ENCODE results near the gene SUPT6H. TPM values are rescaled to one million over a fixed set of nuclear protein-coding genes. Genes with fewer than 3 reads are reported as not detected.
A peak's percentile ranks its signal among the peaks of the same experiment; 100 is the strongest.
"Not testable (repeated sequence)": the region's sequence is repeated elsewhere in the genome, so short reads cannot be mapped to it uniquely, and the experiment has no call there.

The SUPT6H gene
- polyA plus RNA-seq, 6 donors from 2014 or later: 4.6 to 19.5 (median 7.4) TPM

DNA sequence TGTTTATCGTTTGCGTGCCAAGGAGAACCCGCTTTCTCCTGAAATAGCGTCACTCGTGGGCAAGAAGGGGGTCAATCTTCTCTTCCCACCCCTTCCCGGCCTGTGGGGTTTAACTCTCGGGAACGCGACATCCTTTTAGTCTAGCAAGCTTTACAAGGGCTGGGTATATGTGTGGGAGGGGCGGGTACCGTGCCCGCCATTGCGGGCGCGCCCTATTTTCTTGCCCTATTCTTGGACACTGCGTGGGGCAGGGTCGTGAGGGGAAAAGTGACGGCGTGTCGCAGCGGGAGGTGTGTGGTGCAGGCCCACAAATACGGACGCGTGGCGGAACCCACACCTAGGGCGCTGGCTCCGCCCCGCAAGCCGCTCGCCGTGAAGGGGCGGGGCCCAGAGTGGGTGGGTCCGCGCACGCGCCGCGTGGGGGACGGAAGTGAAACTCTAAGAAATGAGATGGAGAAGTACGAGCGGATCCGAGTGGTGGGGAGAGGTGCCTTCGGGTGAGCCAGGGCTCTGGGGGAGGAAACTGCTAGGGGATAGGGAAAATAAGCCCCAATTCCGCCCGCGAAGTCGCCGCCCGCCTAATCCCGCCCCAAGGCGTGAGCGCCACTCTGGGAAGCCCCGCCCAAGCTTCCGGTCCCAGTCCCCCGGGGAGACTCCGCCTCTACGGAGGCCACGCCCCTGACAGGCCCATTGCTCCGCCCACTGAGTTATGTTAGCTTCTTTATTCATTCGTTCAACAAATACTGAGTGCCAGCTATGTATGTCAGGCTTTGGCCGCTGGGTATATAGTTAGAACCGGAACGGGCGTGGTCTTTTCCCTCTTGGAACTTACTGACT lies 66.6 kb downstream of the SUPT6H start, which contains the start of gene NEK8:
Gene NEK8 (plus strand): TSS at position 425 of the 837 bp plus-strand sequence. CDS start 26 bp downstream, at position 451.
- ATAC-seq (ENCODE audit: low read depth in 2 of 2) (peak; percentile 62 to 64), DNase-seq (peak; percentile 99)
- Mint-ChIP-seq H3K9me3 (no peaks in the 10 kb centered on the region), H3K36me3 (peaks cover 6 to 10% of the 10 kb centered on the region in 2 donors), H3K27me3 (no peaks in the 10 kb centered on the region), H3K4me1 (peaks cover 55 to 61% (median 57%) of the 10 kb centered on the region in 3 donors), H3K4me3 (peak within 1 kb of the TSS; percentile 95 to 100 (median 97)), H3K27ac (peak within 1 kb of the TSS; percentile 99 to 100 (median 100))

DNA sequence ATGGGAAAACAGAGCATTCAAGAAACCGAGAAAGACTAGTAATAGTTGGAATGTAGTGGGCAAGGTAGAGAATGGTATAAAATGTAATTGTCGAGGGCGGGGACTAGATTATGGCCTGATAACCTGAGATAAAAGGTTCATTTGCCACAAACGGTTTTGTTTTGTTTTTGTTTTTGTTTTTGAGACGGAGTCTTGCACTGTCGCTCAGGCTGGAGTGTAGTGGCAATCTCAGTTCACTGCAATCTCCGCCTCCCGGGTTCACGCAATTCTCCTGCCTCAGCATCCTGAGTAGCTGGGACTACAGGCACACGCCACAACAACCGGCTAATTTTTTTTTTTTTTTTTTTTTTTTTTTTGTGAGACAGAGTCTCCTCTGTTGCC lies 67.9 kb downstream of the SUPT6H start:
- peaks cover 47 to 62% (median 62%) of the 10 kb centered on the region in 3 donors for H3K4me1 Mint-ChIP-seq
- H3K9me3 Mint-ChIP-seq: no peaks in the 10 kb centered on the region
- H3K36me3 Mint-ChIP-seq: no peaks in the 10 kb centered on the region
- no peak for DNase-seq
- ATAC-seq (ENCODE audit: low read depth in 2 of 2): no peak
- peak overlapping the region in 5 of 8 donors; percentile 18 to 100 (median 97) for H3K4me3 Mint-ChIP-seq
- peak overlapping the region in 5 of 6 donors; percentile 17 to 100 (median 82) for H3K27ac Mint-ChIP-seq
- no peaks in the 10 kb centered on the region for H3K27me3 Mint-ChIP-seq

DNA sequence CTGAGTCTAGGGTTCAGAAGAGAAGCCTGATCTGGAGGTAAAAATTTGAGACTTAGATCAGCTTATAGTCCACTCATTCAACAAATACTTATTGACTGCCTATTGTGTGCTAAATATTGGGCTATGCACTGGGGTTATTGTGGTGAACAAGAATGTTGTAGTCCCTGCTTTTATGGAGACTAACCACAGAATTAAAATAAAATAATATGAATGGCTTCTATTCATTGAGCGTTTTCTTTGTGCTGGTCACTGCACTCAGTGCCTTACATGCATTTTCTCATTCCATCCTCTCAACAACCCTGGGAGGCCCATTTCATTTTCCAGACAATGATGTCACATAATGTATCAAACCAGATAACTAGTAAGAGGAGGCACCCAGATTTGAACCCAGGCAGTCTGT lies 71.3 kb downstream of the SUPT6H start:
- peak overlapping the region in 3 of 8 donors; percentile 13 to 51 (median 37) for H3K4me3 Mint-ChIP-seq
- peaks cover 0 to under 1% of the 10 kb centered on the region in 2 donors for H3K36me3 Mint-ChIP-seq
- H3K27ac Mint-ChIP-seq: peak overlapping the region in 2 of 6 donors; percentile 22 to 54
- peaks cover 26 to 69% (median 58%) of the 10 kb centered on the region in 3 donors for H3K4me1 Mint-ChIP-seq
- H3K9me3 Mint-ChIP-seq: no peaks in the 10 kb centered on the region
- H3K27me3 Mint-ChIP-seq: no peaks in the 10 kb centered on the region
- DNase-seq (no peak), ATAC-seq (ENCODE audit: low read depth in 2 of 2) (no peak)

DNA sequence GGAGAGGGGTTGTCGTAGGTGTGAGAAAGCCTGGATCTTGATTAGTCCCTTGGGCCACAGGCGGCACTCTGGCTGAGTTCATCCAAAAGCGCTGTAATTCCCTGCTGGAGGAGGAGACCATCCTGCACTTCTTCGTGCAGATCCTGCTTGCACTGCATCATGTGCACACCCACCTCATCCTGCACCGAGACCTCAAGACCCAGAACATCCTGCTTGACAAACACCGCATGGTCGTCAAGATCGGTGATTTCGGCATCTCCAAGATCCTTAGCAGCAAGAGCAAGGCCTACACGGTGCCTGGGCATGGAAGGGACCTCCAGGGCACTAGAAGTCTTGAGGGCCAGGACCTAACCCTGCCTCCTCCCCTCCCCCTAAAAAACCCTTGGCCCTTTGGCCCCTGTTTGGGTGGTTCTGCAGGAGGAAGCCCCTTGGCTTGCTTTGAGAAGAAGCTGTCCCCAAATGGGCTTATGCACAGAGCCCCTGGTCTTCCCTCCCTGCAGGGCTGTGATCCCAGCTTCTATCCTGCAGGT lies 72.8 kb downstream of the SUPT6H start:
- Mint-ChIP-seq H3K27me3 (no peaks in the 10 kb centered on the region), H3K9me3 (peaks cover 0 to 2% (median 0%) of the 10 kb centered on the region in 7 donors), H3K27ac (peak overlapping the region in 3 of 6 donors; percentile 29 to 69 (median 49)), H3K4me3 (peak overlapping the region in 2 of 8 donors; percentile 3 to 51), H3K4me1 (peaks cover 27 to 70% (median 60%) of the 10 kb centered on the region in 3 donors), H3K36me3 (peaks cover 0 to 4% of the 10 kb centered on the region in 2 donors)
- ATAC-seq (ENCODE audit: low read depth in 2 of 2): no peak
- no peak for DNase-seq

DNA sequence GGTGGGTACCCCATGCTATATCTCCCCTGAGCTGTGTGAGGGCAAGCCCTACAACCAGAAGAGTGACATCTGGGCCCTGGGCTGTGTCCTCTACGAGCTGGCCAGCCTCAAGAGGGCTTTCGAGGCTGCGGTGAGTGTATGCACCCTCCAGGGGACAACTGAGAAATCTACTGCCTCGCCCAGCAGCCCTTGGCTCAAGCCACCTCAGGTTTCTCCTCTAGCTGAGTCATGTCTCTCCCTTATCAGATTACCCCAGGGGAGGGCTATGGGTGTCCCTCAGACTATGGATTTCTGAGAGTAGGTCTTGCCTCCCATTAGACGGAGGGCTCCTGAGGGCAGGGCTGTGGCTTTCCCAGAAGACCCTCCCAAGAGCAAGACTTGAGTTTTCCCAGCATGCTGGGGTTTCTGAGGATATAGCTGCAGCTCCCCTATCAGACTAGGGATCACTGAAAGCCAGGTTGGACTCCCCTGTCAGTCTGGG lies 73.3 kb downstream of the SUPT6H start:
- Mint-ChIP-seq H3K27me3 (no peaks in the 10 kb centered on the region), H3K9me3 (peaks cover 0 to 2% (median 0%) of the 10 kb centered on the region in 7 donors), H3K27ac (peak overlapping the region in 2 of 6 donors; percentile 29 to 49), H3K36me3 (peaks cover 0 to 4% of the 10 kb centered on the region in 2 donors), H3K4me1 (peaks cover 27 to 72% (median 60%) of the 10 kb centered on the region in 3 donors), H3K4me3 (peak overlapping the region in 2 of 8 donors; percentile 3 to 47)
- no peak for ATAC-seq (ENCODE audit: low read depth in 2 of 2)
- DNase-seq: no peak

DNA sequence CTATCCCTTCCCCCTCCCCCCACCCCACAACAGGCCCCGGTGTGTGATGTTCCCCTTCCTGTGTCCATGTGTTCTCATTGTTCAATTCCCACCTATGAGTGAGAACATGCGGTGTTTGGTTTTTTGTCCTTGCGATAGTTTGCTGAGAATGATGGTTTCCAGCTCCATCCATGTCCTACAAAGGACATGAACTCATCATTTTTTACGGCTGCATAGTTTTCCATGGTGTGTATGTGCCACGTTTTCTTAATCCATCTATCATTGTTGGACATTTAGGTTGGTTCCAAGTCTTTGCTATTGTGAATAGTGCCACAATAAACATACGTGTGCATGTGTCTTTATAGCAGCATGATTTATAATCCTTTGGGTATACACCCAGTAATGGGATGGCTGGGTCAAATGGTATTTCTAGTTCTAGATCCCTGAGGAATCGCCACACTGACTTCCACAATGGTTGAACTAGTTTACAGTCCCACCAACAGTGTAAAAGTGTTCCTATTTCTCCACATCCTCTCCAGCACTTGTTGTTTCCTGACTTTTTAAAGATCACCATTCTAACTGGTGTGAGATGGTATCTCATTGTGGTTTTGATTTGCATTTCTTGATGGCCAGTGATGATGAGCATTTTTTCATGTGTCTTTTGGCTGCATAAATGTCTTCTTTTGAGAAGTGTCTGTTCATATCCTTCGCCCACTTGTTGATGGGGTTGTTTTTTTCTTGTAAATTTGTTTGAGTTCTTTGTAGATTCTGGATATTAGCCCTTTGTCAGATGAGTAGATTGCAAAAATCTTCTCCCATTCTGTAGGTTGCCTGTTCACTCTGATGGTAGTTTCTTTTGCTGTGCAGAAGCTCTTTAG lies 74.1 kb downstream of the SUPT6H start:
- Mint-ChIP-seq H3K27ac (peak overlapping the region in 3 of 6 donors; percentile 52 to 100 (median 99)), H3K4me1 (peaks cover 36 to 75% (median 69%) of the 10 kb centered on the region in 3 donors), H3K4me3 (peak overlapping the region in 1 of 8 donors; percentile 15)
- H3K27me3 Mint-ChIP-seq; H3K36me3 Mint-ChIP-seq; ATAC-seq (ENCODE audit: low read depth in 2 of 2); H3K9me3 Mint-ChIP-seq; DNase-seq: not testable (repeated sequence)

DNA sequence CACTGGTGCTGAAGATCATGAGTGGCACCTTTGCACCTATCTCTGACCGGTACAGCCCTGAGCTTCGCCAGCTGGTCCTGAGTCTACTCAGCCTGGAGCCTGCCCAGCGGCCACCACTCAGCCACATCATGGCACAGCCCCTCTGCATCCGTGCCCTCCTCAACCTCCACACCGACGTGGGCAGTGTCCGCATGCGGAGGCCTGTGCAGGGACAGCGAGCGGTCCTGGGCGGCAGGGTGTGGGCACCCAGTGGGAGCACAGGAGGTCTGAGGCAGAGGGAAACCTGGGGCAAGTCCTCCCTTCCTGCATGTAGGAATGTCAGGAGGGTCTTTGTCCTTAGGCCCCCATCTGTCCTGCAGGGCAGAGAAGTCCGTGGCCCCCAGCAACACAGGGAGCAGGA lies 75.3 kb downstream of the SUPT6H start:
- peak overlapping the region in 7 of 8 donors; percentile 30 to 81 (median 64) for H3K4me3 Mint-ChIP-seq
- peaks cover 0 to 2% (median 0%) of the 10 kb centered on the region in 7 donors for H3K9me3 Mint-ChIP-seq
- no peak for DNase-seq
- peak overlapping the region; percentile 79 to 100 (median 100) for H3K27ac Mint-ChIP-seq
- peaks cover 43 to 83% (median 80%) of the 10 kb centered on the region in 3 donors for H3K4me1 Mint-ChIP-seq
- H3K27me3 Mint-ChIP-seq: no peaks in the 10 kb centered on the region
- ATAC-seq (ENCODE audit: low read depth in 2 of 2): no peak
- H3K36me3 Mint-ChIP-seq: peaks cover 0 to 4% of the 10 kb centered on the region in 2 donors

DNA sequence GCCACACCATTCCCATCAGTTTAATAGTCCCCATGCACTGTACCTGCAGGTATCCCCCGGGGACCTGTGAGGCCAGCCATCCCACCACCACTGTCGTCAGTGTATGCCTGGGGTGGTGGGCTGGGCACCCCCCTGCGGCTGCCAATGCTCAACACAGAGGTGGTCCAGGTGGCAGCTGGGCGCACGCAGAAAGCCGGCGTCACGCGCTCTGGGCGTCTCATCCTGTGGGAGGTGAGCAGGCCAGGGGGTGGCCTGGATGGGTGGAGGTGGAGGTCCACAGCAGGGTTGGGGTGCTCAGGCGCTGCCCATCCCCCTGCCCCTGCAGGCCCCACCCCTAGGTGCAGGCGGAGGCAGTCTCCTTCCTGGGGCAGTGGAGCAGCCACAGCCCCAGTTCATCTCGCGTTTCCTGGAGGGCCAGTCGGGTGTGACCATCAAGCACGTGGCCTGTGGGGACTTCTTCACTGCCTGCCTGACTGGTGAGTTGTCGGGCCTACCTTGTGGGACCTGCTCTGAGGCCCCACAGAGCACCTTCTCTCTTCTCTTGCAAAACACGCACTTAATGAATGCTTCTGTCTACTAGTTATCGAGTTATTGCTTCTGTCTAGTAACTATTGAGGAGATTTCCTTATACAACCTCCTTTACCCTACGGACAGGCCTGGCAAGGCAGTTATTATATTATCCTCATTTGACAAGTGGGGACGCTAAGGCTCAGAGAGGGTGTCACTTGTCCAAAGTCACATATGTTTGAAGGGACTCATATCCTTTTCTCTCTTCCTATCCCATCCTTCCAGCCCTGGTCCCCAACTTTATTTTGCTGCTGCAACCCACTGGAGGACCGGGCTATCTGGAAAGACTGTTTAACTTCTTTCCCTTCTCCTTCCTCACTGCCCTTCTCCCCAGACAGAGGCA lies 76.0 kb downstream of the SUPT6H start:
- H3K9me3 Mint-ChIP-seq: peaks cover 0 to 2% (median 0%) of the 10 kb centered on the region in 7 donors
- H3K4me1 Mint-ChIP-seq: peaks cover 44 to 90% (median 84%) of the 10 kb centered on the region in 3 donors
- H3K4me3 Mint-ChIP-seq: peak overlapping the region; percentile 66 to 92 (median 83)
- peak; percentile 75 for ATAC-seq (ENCODE audit: low read depth in 2 of 2)
- H3K27ac Mint-ChIP-seq: peak overlapping the region; percentile 99 to 100 (median 100)
- peaks cover 0 to 4% of the 10 kb centered on the region in 2 donors for H3K36me3 Mint-ChIP-seq
- DNase-seq: peak; percentile 88
- no peaks in the 10 kb centered on the region for H3K27me3 Mint-ChIP-seq

DNA sequence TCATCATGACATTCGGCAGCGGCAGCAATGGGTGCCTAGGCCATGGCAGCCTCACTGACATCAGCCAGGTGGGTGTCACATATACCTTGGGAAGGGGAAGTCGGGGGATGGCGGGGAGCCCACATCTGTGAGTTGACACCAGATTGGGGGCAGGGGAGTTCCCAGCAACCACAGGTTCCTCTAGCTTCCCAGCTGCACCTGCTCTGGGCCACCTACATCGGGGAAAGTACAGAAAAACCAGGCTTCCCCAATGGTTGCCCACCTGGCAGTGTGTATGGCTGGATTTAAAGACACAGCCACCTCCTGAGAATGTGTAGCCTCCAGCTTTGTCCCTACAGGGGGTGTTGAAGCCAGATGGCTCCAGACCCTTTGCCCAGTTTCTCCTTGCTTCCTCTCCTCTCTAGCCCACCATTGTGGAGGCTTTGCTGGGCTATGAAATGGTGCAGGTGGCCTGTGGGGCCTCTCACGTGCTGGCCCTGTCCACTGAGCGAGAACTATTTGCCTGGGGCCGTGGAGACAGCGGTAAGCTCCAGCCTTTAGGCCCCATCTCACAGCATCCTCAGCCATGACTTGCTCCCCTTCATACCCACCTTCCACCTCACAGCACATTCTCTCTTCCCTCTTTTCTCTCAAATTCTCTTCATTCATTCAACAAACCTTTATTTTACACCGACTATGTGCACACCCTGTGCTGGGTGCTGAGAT lies 76.8 kb downstream of the SUPT6H start:
- H3K9me3 Mint-ChIP-seq: peaks cover 0 to 2% (median 0%) of the 10 kb centered on the region in 7 donors
- H3K27ac Mint-ChIP-seq: peak overlapping the region; percentile 99 to 100 (median 100)
- DNase-seq (peak; percentile 91), ATAC-seq (ENCODE audit: low read depth in 2 of 2) (peak; percentile 68 to 73)
- H3K36me3 Mint-ChIP-seq: peaks cover 0 to 4% of the 10 kb centered on the region in 2 donors
- peak overlapping the region; percentile 66 to 92 (median 83) for H3K4me3 Mint-ChIP-seq
- peaks cover 42 to 89% (median 81%) of the 10 kb centered on the region in 3 donors for H3K4me1 Mint-ChIP-seq
- no peaks in the 10 kb centered on the region for H3K27me3 Mint-ChIP-seq

DNA sequence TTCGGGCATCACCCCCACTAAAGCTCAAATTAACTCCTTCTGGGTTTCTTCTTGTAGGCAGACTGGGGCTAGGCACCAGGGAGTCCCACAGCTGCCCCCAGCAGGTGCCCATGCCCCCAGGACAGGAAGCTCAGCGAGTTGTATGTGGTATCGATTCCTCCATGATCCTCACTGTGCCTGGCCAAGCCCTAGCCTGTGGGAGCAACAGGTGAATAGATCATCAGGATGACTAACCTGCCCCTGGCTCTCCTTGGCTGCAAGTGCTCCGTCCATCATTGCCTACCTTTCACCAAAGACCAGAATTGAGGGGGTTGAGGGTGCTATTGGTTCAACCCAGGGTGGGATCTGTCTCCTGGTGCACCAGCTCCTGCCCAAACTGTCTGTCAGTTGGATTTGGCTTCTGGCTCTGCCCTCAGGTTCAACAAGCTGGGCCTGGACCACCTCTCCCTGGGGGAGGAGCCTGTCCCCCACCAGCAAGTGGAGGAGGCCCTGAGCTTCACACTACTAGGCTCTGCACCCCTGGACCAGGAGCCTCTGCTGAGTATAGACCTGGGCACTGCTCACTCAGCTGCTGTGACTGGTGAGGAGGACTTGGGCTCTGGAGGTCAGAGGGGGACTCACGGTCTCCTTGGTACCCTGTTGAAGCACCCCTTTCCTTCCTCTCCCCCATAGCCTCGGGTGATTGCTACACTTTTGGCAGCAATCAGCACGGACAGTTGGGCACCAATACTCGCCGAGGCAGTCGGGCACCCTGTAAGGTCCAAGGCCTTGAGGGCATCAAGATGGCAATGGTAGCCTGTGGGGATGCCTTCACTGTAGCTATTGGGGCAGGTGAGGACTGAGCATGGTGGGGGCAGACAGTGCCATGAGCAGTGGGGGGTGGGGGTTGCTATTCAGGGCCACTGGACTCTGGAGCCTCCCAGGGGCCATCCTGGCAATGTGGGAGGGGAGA lies 78.7 kb downstream of the SUPT6H start:
- Mint-ChIP-seq H3K27ac (peak overlapping the region; percentile 96 to 100 (median 98)), H3K4me3 (peak overlapping the region; percentile 60 to 92 (median 86))
- ATAC-seq (ENCODE audit: low read depth in 2 of 2): no peak

More for the DNA sequence above, 78.7 kb downstream of the SUPT6H start:
- peaks cover 48 to 76% (median 75%) of the 10 kb centered on the region in 3 donors for H3K4me1 Mint-ChIP-seq
- H3K9me3 Mint-ChIP-seq: peaks cover 0 to 2% (median 0%) of the 10 kb centered on the region in 7 donors
- H3K27me3 Mint-ChIP-seq: no peaks in the 10 kb centered on the region
- peaks cover 0 to 4% of the 10 kb centered on the region in 2 donors for H3K36me3 Mint-ChIP-seq
- DNase-seq: no peak

Measured in naive B cell (primary cell).